Dedifferentiated amniotic fluid mesenchymal stem cell (primary cell): Measurements from ENCODE around the gene SRP68.

ENCODE experiments used
- DNase-seq: peaks from one replicate; pipeline ENCODE4 v3.0.0-alpha.2; 2016; ENCODE audit errors: extremely low spot score

SRP68 gene

GRCh38 chr17:75998327-75998795 is 74.0 kb downstream of the SRP68 start:
- no peak for DNase-seq

GRCh38 chr17:75996665-75997590 is 75.4 kb downstream of the SRP68 start:
- DNase-seq: no peak

- DNase-seq: no peak
Measured at GRCh38 chr17:75995385-75995925, 76.9 kb downstream of the SRP68 start.

- no peak for DNase-seq
Measured at GRCh38 chr17:75994802-75995370, 77.4 kb downstream of the SRP68 start.

- no peak for DNase-seq
Measured at GRCh38 chr17:75991396-75991795, 80.9 kb downstream of the SRP68 start.
